ENCODE results near the gene PCSK4. TPM values are rescaled to one million over a fixed set of nuclear protein-coding genes. Genes with fewer than 3 reads are reported as not detected.
A peak's percentile ranks its signal among the peaks of the same experiment; 100 is the strongest.

PCSK4 gene
- total and polyA plus RNA-seq, 2 of the 13 experiments (the other 11 are each of a cell fraction or from before 2014, with no cell fraction given) = 2.0 to 2.7 TPM

DNA sequence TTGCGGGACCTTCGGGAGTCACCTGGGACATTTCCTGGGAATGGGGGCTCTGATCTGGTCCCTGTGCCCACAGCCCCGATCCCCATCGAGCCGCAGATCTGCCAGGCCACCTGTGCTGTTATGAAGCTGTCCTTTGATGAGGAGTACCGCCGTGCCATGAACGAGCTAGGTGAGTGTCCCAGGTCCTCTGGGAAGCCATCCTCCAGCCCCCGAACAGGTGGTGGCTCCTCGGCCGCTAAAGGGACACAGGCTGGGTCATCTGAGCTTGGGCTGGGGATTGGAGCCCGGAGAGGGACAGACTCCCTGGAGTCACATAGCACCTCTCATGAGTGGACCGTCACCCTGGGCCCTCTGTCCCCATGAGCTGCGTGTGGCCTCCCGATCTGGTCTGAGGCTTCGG lies 32.3 kb downstream of the PCSK4 start:
- Histone ChIP-seq H3K27me3 (ENCODE audit: control insufficient read depth in 1 of 2, insufficient read depth in 2 of 2, low read length in 2 of 2) (peaks cover 1 to 38% of the 10 kb centered on the region in 2 experiments; a peak in 4 of 5 replicates), H3K27ac (ENCODE audit: extremely low read length, insufficient read depth, low read length) (no peak overlapping the region), H3K9me3 (ENCODE audit: low read length) (no peaks in the 10 kb centered on the region), H3K4me3 (replicated peaks in 1 of 3; ENCODE audit: insufficient read depth in 1 of 3, low read depth in 2 of 3, low read length in 3 of 3) (no peak overlapping the region), H3K9ac (ENCODE audit: insufficient read depth, low read depth, low read length) (no peak overlapping the region), H3K36me3 (replicated peaks in 1 of 2; ENCODE audit: control insufficient read depth in 1 of 2, insufficient read depth in 2 of 2, low read length in 2 of 2) (no peaks in the 10 kb centered on the region), H3K79me2 (ENCODE audit: insufficient read depth, low read length) (no peaks in the 10 kb centered on the region), H3K4me1 (ENCODE audit: insufficient read depth, low read length) (peaks cover 50% of the 10 kb centered on the region), H3K4me2 (ENCODE audit: low read depth, low read length) (no peak overlapping the region), H4K20me1 (ENCODE audit: insufficient read depth, low read length) (peaks cover 5% of the 10 kb centered on the region; the same call in 1 of the 2 replicates), H2AFZ (ENCODE audit: low read length) (no peak overlapping the region)
- intact Hi-C loops (cut with micrococcal nuclease; ENCODE audit: unreplicated experiment) (no loop called here), in situ Hi-C loops (cut with HindIII; ENCODE audit: extremely low pct_ligation_motif_present, low pct_unique_long_range_greater_than_20kb) (loop anchor here (5.0 kb wide), 1 partner anchor 54 kb away; the partner anchor contains the start of gene ADAMTSL5)
- ATAC-seq (no peak), FAIRE-seq (no peak), DNase-seq (ENCODE audit: low spot score) (no peak)
- POLR2A ChIA-PET = no interaction called here
- no TSS peak for BruUV-seq (replicated peaks)
- CTCF ChIA-PET (ENCODE audit: low intra/inter-chr PET ratio, low total read pairs) = no interaction called here
- 57% methylated on average over 4 of the region's 16 CpGs for WGBS (ENCODE audit: low lambda C conversion rate)
- TF ChIP-seq REPIN1 (CRISPR knock-in tag; IDR thresholded peaks at IDR 0.05; ENCODE audit: borderline replicate concordance, low read depth) (no peak), MYC (CRISPR knock-in tag; IDR thresholded peaks at IDR 0.05; ENCODE audit: borderline replicate concordance) (no peak), ZNF354B (CRISPR knock-in tag; IDR thresholded peaks at IDR 0.05) (0 out of 2 replicates have a peak, but pooled peaks have one; percentile 16), PLSCR1 (CRISPR knock-in tag; IDR thresholded peaks at IDR 0.05; ENCODE audit: borderline replicate concordance) (no peak), ZNF839 (CRISPR knock-in tag; IDR thresholded peaks at IDR 0.05; ENCODE audit: borderline replicate concordance) (no peak), ZNF788 (CRISPR knock-in tag; IDR thresholded peaks at IDR 0.05; ENCODE audit: borderline replicate concordance) (no peak), ZNF326 (CRISPR knock-in tag; IDR thresholded peaks at IDR 0.05; ENCODE audit: borderline replicate concordance) (0 out of 2 replicates have a peak, but pooled peaks have one; percentile 29), ETV6 (CRISPR knock-in tag; conservative IDR thresholded peaks at IDR 0.05) (no peak), BRCA1 (CRISPR knock-in tag; IDR thresholded peaks at IDR 0.05) (no peak), ZNF382 (CRISPR knock-in tag; IDR thresholded peaks at IDR 0.05; ENCODE audit: borderline replicate concordance) (no peak), BCL3 (CRISPR knock-in tag; IDR thresholded peaks at IDR 0.05) (no peak), DNMT1 (CRISPR knock-in tag; IDR thresholded peaks at IDR 0.05) (no peak), TIGD3 (CRISPR knock-in tag; IDR thresholded peaks at IDR 0.05; ENCODE audit: borderline replicate concordance) (no peak), TOPORS (CRISPR knock-in tag; IDR thresholded peaks at IDR 0.05) (no peak), SOX13 (IDR thresholded peaks at IDR 0.05) (no peak), SOX13 (CRISPR knock-in tag; conservative IDR thresholded peaks at IDR 0.05 in 1 of 2, IDR thresholded peaks at IDR 0.05 in 1 of 2) (no peak)
- TF ChIP-seq, protein P1, sequence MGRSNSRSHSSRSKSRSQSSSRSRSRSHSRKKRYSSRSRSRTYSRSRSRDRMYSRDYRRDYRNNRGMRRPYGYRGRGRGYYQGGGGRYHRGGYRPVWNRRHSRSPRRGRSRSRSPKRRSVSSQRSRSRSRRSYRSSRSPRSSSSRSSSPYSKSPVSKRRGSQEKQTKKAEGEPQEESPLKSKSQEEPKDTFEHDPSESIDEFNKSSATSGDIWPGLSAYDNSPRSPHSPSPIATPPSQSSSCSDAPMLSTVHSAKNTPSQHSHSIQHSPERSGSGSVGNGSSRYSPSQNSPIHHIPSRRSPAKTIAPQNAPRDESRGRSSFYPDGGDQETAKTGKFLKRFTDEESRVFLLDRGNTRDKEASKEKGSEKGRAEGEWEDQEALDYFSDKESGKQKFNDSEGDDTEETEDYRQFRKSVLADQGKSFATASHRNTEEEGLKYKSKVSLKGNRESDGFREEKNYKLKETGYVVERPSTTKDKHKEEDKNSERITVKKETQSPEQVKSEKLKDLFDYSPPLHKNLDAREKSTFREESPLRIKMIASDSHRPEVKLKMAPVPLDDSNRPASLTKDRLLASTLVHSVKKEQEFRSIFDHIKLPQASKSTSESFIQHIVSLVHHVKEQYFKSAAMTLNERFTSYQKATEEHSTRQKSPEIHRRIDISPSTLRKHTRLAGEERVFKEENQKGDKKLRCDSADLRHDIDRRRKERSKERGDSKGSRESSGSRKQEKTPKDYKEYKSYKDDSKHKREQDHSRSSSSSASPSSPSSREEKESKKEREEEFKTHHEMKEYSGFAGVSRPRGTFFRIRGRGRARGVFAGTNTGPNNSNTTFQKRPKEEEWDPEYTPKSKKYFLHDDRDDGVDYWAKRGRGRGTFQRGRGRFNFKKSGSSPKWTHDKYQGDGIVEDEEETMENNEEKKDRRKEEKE (IDR thresholded peaks at IDR 0.05) = no peak
- TF ChIP-seq, protein P2, sequence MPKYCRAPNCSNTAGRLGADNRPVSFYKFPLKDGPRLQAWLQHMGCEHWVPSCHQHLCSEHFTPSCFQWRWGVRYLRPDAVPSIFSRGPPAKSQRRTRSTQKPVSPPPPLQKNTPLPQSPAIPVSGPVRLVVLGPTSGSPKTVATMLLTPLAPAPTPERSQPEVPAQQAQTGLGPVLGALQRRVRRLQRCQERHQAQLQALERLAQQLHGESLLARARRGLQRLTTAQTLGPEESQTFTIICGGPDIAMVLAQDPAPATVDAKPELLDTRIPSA (CRISPR knock-in tag; IDR thresholded peaks at IDR 0.05; ENCODE audit: borderline replicate concordance) = no peak

Measured in HepG2 (cell line).